Stimulated activated CD4-positive, alpha-beta T cell treated with anti-CD3 and anti-CD28 coated beads, TNF-alpha, amount 100 ng/mL, for 24 hours (primary cell): ENCODE results near the gene PCDHA1.

Source experiments
- DNase-seq, 3 experiments: peaks; one replicate each; pipeline ENCODE4 v3.0.0-alpha.2; 2020; ENCODE audit warnings: low read depth in 3 of 3

The PCDHA1 gene

GRCh38 chr5:140923601-140924000 lies 137.7 kb downstream of the PCDHA1 start:
- no peak for DNase-seq

DNA sequence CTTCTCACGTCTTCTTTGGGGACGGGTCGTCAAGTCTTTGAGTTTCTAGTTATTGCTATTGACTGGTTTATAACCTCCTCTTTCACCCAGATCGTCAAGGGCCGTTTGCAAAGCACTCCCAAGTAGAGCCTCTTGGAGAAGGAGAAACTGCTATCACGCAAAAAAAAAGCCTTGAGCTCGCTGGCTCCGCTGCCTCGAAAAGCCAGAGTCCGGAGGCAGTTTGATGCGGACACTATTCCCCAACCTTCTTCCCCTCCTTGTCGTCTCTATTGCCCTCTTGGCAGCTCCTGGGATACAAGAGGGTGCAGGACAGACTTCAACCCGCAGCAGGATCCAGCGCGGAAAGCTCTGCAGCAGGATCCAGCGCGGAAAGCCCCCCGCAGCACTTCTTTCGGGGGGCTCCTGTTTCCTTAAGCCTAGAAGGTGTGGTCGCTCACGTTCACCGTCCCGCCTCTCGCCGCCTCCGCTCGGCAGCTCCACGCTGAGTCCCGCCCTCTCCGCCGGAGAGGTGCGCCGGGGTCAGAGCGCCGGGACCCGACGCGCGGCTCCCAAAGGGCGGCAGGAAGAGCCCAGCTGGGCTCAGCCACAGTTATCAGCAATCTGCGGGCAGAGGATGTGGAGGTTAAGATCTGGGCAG lies 140.0 kb downstream of the PCDHA1 start, which contains the start of gene PCDHAC1:
PCDHAC1 (plus strand) TSS at position 494 of the 637 bp plus-strand sequence. CDS start 594 bp downstream, outside the sequence.
- DNase-seq: no peak

- DNase-seq: peak in 2 of 3 experiments; percentile 1 to 43
Observed at GRCh38 chr5:140926443-140927227, 140.7 kb downstream of the PCDHA1 start.

DNA sequence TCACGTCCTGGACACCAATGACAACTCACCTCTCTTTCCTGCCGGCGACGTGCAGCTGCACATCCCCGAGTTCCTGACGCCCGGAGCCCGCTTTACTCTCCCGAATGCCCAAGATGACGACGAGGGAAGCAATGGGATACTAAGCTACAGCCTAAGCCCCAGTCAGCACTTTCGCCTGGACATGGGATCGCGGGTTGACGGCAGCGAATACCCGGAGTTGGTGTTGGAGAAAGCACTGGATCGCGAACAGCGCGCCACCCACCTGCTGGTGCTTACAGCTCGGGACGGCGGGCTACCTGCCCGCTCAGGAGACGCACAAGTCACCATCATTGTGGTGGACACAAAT lies 141.3 kb downstream of the PCDHA1 start:
- no peak for DNase-seq

DNA sequence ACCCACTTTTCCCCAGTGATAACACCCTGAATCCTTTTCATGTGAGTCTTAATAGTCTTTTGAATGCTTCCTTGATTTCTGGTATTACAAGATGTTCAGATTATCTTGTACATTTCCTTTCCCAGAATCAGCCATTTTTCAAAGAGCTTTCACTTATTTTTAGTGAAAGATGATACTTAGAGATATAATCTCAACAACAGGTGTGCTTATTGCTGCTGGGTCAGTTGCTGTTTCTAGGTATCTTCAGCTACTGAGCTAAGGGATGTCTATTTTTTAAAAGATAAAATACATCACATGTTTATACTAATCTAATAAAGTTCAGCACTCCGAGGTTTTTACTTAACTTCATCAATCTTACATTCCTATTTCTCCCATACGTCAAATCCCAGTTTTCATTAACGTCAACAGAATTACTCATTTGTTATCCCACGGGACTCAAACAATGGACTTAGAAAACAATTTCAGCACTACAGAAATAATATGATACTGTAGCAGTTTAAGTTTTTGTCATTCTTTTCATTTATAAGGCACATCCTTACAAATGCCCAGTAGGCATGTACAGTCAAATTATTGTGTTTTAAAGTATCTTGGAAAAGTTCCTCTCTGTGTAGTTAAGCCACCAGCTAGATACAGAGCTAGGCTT lies 149.1 kb downstream of the PCDHA1 start:
- DNase-seq: no peak

- no peak for DNase-seq
Observed at GRCh38 chr5:140946578-140946977, 160.6 kb downstream of the PCDHA1 start.

GRCh38 chr5:140951636-140952035 lies 165.7 kb downstream of the PCDHA1 start:
- no peak for DNase-seq

GRCh38 chr5:140953234-140953633 lies 167.3 kb downstream of the PCDHA1 start:
- DNase-seq: no peak

GRCh38 chr5:140962190-140962589 lies 176.2 kb downstream of the PCDHA1 start:
- DNase-seq: no peak

GRCh38 chr5:140964356-140964755 lies 178.4 kb downstream of the PCDHA1 start:
- DNase-seq: no peak

DNA sequence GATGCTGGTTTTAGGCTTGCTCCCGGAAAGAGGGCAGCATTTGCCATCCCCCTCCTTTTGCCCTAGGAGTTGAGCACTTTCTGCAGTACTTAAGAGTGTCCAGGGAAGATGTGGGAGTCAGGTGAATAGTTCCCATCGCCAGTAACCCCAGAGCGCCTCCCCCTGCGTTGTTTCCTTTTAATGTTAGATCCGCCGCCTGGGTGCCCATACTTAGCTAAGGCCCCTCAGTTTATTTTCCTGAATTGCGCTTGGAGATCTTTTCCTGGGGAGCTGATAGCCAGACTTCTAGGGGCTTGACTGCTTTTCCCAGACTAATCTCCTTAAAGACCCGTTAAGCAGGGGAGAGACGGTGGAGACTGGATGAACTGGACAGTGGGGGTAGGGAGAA lies 180.0 kb downstream of the PCDHA1 start:
- DNase-seq: no peak

- no peak for DNase-seq
Observed at GRCh38 chr5:140966293-140967225, 180.6 kb downstream of the PCDHA1 start, which contains the start of gene PCDHAC2. PCDHAC2 (plus strand) TSS chr5:140966476; CDS start chr5:140966767, 291 bp downstream.

DNA sequence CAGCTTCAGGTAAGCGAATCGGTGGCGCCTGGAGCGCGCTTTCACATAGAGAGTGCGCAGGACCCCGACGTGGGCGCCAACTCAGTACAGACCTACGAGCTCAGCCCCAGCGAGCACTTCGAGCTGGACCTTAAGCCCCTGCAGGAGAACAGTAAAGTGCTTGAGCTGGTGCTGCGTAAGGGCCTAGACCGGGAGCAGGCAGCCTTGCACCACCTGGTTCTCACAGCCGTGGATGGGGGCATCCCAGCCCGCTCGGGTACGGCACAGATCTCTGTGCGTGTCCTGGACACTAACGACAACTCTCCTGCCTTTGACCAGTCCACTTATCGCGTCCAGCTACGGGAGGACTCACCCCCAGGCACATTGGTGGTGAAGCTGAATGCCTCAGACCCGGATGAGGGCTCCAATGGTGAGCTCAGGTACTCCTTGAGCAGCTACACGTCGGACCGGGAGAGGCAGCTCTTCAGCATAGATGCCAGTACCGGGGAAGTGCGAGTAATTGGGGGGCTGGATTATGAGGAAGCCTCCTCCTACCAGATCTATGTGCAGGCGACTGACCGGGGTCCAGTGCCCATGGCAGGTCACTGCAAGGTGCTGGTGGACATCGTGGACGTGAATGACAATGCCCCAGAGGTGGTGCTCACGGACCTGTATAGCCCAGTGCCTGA lies 181.4 kb downstream of the PCDHA1 start:
- no peak for DNase-seq

DNA sequence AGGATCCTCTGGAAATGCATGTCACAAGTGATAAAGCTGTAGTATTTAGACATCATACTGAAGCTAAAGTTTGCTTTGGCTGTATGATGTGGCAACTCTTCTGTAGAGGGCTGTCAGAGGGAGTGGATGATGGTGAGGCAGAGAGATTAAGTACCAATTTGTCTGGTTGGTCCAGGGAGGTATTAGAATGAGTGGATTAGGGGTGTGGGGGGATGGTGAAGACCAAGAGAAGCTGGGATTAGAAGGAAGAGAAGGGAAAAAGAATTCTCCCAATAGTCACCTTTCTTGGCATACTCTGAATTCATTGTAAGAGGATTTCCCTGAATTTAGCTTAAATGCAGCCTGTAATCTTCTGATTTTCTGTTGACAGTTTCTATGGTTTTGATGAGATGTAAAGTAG lies 183.9 kb downstream of the PCDHA1 start:
- DNase-seq: no peak

DNA sequence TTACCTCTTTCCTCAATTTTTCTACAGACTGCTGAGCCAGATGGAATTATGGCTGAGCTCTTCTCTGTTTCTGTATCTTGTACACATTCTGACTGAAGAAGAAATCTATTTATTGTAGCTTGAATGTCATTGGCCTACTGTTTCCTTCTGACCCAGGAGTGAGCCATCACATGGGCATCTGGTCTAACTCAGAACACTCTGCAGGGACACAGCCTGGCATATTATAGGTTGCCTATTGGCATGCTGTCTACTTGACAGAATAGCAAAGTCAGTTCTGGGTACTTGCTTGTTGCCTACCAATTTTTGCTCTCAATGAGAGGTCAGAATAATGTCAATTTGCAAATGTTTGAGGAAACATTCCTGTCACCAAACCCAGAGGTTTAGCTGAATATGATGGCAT lies 187.6 kb downstream of the PCDHA1 start:
- DNase-seq: no peak

- DNase-seq: no peak
Observed at GRCh38 chr5:140977003-140977402, 191.1 kb downstream of the PCDHA1 start.

GRCh38 chr5:140978260-140978659 lies 192.3 kb downstream of the PCDHA1 start:
- DNase-seq: no peak

DNA sequence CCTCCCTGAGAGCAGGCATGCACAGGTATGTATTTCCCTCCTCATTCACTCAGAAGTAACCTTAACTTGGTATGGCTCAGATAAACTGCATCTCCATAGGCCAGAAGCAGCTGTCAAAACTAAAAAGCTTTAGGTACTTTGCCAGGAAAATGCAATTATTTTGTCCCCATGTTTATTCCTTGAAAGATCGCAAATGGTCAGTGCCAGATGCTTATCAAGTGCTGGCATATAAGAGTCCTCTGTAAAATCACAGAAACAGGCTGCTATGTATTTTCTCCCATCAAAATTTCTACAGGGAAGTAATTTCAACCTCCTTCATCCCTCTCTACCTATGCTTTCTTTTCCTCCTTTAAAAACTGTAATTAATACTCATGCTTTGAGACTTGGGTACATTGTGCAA lies 193.0 kb downstream of the PCDHA1 start:
- DNase-seq: no peak

- no peak for DNase-seq
Observed at GRCh38 chr5:140982083-140982716, 196.3 kb downstream of the PCDHA1 start.

- no peak for DNase-seq
Observed at GRCh38 chr5:140986117-140986521, 200.2 kb downstream of the PCDHA1 start.

- no peak for DNase-seq
Observed at GRCh38 chr5:140988100-140988499, 202.2 kb downstream of the PCDHA1 start.
